Panc1 (cell line): ENCODE measurements around the gene DENND4C. TPM values are rescaled to one million over a fixed set of nuclear protein-coding genes. Genes with fewer than 3 reads are reported as not detected.

ENCODE experiments used
- ATAC-seq: fragments of 200-7000 bp; cut with Tn5 transposase; 2 replicates; pipeline ENCODE4 v1.9.1; 2020; ENCODE audit warnings: mild to moderate bottlenecking, moderate library complexity
- BruUV-seq: library from RNA; stranded (reverse); fragments of 400-500 nt; replicated peaks from 2 replicates; lab custom pipeline; 2021; lab: Mats Ljungman, UMichigan
- CTCF ChIA-PET: fragments of 300-600 bp; sonication (Branson Sonifier 250); formaldehyde crosslinking; loops from one replicate; lab custom pipeline; 2022; ENCODE audit warnings: antibody characterized with exemption; lab: Charles Lee
- POLR2A ChIA-PET: fragments of 300-600 bp; sonication (Branson Sonifier 250); formaldehyde crosslinking; loops from one replicate; lab custom pipeline; 2022; ENCODE audit warnings: antibody characterized with exemption; lab: Charles Lee
- DNase-seq: peaks from one replicate; pipeline ENCODE4 v3.0.0-alpha.2; 2010; ENCODE audit warnings: low read depth, low spot score
- H3K27ac ChIP-seq: 2 replicates; pipeline ENCODE4 v1.5.1; 2011; ENCODE audit warnings: mild to moderate bottlenecking, low read length, inconsistent platforms
- H3K27me3 ChIP-seq: fragments of 200-500 bp; sonication (Bioruptor generic); 2 replicates; pipeline ENCODE4 v1.6.0; 2014; ENCODE audit warnings: low read length, inconsistent platforms; ENCODE audit not compliant: control insufficient read depth, insufficient read depth
- H3K36me3 ChIP-seq: fragments of 200-500 bp; sonication (Bioruptor generic); 2 replicates; pipeline ENCODE4 v1.5.1; 2014; ENCODE audit warnings: inconsistent platforms, mild to moderate bottlenecking, low read length, moderate library complexity; ENCODE audit not compliant: control insufficient read depth, insufficient read depth
- H3K4me1 ChIP-seq: 2 replicates; pipeline ENCODE4 v1.5.1; 2011; ENCODE audit warnings: inconsistent platforms, mild to moderate bottlenecking, low read length, moderate library complexity; ENCODE audit not compliant: control insufficient read depth, insufficient read depth
- H3K4me3 ChIP-seq, 2 experiments: 2 replicates each; pipeline ENCODE4 v1.5.1; 2011 to 2012; ENCODE audit warnings: low read depth in 2 of 2, low read length in 2 of 2, mild to moderate bottlenecking in 2 of 2, inconsistent platforms in 1 of 2, moderate library complexity in 1 of 2
- H3K9me3 ChIP-seq: fragments of 200-500 bp; sonication (Bioruptor generic); 2 replicates; pipeline ENCODE4 v1.5.1; 2014; ENCODE audit warnings: low read depth, mild to moderate bottlenecking, inconsistent platforms, low read length, moderate library complexity; ENCODE audit not compliant: control insufficient read depth, insufficient read depth
- POLR2AphosphoS5 ChIP-seq: IDR thresholded peaks from 2 replicates; pipeline ENCODE4 v1.6.1; 2012; ENCODE audit warnings: mild to moderate bottlenecking, low read depth, low read length, moderate library complexity
- SIN3A ChIP-seq: IDR thresholded peaks from 2 replicates; pipeline ENCODE4 v1.6.1; 2012; ENCODE audit warnings: low read depth, mild to moderate bottlenecking, low read length, moderate library complexity, borderline replicate concordance; ENCODE audit not compliant: insufficient read depth
- TCF7L2 ChIP-seq: IDR thresholded peaks from 2 replicates; pipeline ENCODE4 v1.6.1; 2011; ENCODE audit warnings: mild to moderate bottlenecking, low read depth, low read length, inconsistent platforms
- in situ Hi-C: cut with HindIII; loops from 2 replicates; pipeline ENCODE4 v1.10.0; 2016; ENCODE audit warnings: low sequenced_read_pairs, low pct_unique_long_range_greater_than_20kb
- intact Hi-C: fragments of 100-400 bp; cut with micrococcal nuclease; formaldehyde crosslinking; loops from one replicate; pipeline ENCODE4 v1.10.0; 2022; ENCODE audit not compliant: unreplicated experiment
- total RNA-seq: library from RNA; stranded (reverse); gene quantifications from one replicate; pipeline ENCODE4 v1.2.1, GENCODE V29; 2021; ENCODE audit not compliant: unreplicated experiment
- TF ChIP-seq, protein P1 (sequence below), 2 experiments: IDR thresholded peaks; 2 replicates each; pipeline ENCODE4 v1.6.1; 2011 to 2012; ENCODE audit warnings: low read depth in 2 of 2, control low read depth in 1 of 2, low read length in 1 of 2, mild to moderate bottlenecking in 1 of 2, moderate library complexity in 1 of 2; ENCODE audit not compliant: insufficient read depth in 1 of 2
- TF ChIP-seq, protein P2 (sequence below): fragments of 450-650 bp; IDR thresholded peaks from 2 replicates; pipeline ENCODE4 v1.5.1; 2017; ENCODE audit warnings: mild to moderate bottlenecking

The DENND4C gene
- total RNA-seq, 1 experiment from 2014 or later = 10.5 TPM

DNA sequence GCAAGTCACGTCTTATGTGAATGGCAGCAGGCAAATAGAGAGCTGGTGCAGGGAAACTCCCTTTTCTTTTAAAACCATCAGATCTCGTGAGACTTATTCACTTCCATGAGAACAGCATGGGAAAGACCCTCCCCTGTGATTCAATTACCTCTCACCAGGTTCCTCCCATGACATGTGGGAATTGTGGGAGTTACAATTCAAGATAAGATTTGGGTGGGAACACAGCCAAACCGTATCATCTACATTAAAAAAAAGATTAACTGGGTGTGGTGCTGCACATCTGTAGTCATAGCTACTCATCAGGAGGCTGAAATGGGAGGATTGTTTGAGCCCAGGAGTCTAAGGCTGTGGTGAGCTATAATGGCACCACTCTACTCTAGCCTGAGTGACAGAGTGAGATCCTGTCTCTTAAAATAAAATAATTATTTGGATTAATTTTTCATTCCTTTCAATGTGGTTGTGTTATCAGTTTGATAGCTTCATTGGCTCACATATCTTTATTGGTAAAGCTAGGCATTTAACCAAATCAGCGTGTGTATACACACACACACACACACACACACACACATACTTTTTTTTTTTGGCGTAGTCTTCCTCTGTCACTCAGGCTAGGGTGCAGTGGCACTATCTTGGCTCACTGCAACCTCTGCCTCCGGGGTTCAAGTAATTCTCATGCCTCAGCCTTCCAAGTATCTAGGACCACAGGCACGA is 21.8 kb downstream of the DENND4C start:
- Histone ChIP-seq H3K4me1 (no peaks in the 10 kb centered on the region), H3K36me3 (no peaks in the 10 kb centered on the region), H3K27me3 (no peaks in the 10 kb centered on the region), H3K4me3 (no peak overlapping the region), H3K9me3 (no peaks in the 10 kb centered on the region), H3K27ac (no peak overlapping the region)
- ChIA-PET CTCF (no interaction called here), POLR2A (no interaction called here)
- in situ Hi-C loops (no loop called here), intact Hi-C loops (no loop called here)
- TF ChIP-seq, protein P1, sequence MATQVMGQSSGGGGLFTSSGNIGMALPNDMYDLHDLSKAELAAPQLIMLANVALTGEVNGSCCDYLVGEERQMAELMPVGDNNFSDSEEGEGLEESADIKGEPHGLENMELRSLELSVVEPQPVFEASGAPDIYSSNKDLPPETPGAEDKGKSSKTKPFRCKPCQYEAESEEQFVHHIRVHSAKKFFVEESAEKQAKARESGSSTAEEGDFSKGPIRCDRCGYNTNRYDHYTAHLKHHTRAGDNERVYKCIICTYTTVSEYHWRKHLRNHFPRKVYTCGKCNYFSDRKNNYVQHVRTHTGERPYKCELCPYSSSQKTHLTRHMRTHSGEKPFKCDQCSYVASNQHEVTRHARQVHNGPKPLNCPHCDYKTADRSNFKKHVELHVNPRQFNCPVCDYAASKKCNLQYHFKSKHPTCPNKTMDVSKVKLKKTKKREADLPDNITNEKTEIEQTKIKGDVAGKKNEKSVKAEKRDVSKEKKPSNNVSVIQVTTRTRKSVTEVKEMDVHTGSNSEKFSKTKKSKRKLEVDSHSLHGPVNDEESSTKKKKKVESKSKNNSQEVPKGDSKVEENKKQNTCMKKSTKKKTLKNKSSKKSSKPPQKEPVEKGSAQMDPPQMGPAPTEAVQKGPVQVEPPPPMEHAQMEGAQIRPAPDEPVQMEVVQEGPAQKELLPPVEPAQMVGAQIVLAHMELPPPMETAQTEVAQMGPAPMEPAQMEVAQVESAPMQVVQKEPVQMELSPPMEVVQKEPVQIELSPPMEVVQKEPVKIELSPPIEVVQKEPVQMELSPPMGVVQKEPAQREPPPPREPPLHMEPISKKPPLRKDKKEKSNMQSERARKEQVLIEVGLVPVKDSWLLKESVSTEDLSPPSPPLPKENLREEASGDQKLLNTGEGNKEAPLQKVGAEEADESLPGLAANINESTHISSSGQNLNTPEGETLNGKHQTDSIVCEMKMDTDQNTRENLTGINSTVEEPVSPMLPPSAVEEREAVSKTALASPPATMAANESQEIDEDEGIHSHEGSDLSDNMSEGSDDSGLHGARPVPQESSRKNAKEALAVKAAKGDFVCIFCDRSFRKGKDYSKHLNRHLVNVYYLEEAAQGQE (IDR thresholded peaks at IDR 0.05; ENCODE audit: insufficient read depth in 1 of 2, low read depth in 2 of 2, low read length in 1 of 2) = no peak
- TF ChIP-seq, protein P2, sequence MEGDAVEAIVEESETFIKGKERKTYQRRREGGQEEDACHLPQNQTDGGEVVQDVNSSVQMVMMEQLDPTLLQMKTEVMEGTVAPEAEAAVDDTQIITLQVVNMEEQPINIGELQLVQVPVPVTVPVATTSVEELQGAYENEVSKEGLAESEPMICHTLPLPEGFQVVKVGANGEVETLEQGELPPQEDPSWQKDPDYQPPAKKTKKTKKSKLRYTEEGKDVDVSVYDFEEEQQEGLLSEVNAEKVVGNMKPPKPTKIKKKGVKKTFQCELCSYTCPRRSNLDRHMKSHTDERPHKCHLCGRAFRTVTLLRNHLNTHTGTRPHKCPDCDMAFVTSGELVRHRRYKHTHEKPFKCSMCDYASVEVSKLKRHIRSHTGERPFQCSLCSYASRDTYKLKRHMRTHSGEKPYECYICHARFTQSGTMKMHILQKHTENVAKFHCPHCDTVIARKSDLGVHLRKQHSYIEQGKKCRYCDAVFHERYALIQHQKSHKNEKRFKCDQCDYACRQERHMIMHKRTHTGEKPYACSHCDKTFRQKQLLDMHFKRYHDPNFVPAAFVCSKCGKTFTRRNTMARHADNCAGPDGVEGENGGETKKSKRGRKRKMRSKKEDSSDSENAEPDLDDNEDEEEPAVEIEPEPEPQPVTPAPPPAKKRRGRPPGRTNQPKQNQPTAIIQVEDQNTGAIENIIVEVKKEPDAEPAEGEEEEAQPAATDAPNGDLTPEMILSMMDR = no peak
- TF ChIP-seq TCF7L2 = no peak
- TF ChIP-seq SIN3A = no peak
- no peak for TF ChIP-seq POLR2AphosphoS5
- no TSS peak for BruUV-seq
- no peak for DNase-seq
- no peak for ATAC-seq

DNA sequence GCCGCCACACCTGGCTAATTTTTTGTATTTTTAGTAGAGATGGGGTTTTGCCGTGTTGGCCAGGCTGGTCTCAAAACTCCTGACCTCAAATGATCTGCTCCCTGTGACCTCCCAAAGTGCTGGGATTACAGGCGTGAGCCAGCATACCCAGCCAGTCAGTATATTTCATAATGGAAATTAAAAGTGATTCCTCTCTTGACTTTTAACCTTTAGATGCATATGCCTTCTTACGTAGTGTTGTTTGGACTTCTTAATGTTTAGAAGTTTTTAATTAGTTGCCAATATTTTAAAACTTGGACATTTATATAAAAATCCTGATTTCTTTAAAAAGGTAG is 22.4 kb downstream of the DENND4C start:
- BruUV-seq = no TSS peak
- CTCF ChIA-PET = no interaction called here

More for the DNA sequence above, 22.4 kb downstream of the DENND4C start:
- POLR2A ChIA-PET = no interaction called here
- no peaks in the 10 kb centered on the region for H3K27me3 ChIP-seq
- ATAC-seq (no peak), DNase-seq (no peak)
- TF ChIP-seq, protein P2 = no peak
- TF ChIP-seq, protein P1 (IDR thresholded peaks at IDR 0.05; ENCODE audit: insufficient read depth in 1 of 2, low read depth in 2 of 2, low read length in 1 of 2) = no peak
- TF ChIP-seq SIN3A = no peak
- no peak for TF ChIP-seq POLR2AphosphoS5
- TF ChIP-seq TCF7L2 = no peak
- no peak overlapping the region for H3K4me3 ChIP-seq
- no peaks in the 10 kb centered on the region for H3K36me3 ChIP-seq
- H3K9me3 ChIP-seq = no peaks in the 10 kb centered on the region
- in situ Hi-C loops (no loop called here), intact Hi-C loops (no loop called here)
- H3K27ac ChIP-seq = no peak overlapping the region
- H3K4me1 ChIP-seq = no peaks in the 10 kb centered on the region
